ENCODE results near the gene MRPL9.

Gene MRPL9

DNA sequence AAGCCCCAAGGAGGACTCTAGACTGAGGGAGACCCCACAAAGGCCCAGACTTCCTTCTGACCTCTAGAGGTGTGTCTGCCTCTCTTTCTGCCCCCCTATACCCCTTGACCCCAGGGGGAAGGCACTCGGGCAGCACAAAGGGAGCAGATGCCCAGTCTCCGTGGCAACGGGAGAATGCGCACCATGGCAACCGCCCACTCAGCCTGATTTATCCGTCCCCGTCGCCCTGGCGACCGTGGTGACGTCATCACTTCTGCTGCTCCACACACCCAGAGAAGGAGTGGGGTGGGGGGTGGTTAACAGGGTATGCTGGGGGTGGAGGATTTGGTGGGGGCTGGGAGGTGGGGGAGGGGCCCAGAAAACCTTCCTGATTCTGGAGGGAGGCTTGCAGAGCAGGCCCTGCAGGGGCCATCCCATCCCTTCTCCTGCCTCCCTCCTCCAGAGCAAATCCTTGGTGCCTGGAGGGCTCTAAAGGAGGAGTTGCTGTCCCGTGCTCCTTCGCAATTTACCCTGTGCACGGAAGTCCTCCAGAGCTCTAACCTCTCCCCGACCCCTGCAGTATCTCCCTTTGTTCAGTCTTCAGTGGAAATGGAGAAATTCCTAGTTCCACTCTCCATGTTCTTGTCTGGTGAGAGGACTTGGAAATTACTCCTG lies 53.0 kb downstream of the MRPL9 start:
- no peak for DNase-seq
